ENCODE measurements around the gene DPP6. TPM values are rescaled to one million over a fixed set of nuclear protein-coding genes. Genes with fewer than 3 reads are reported as not detected.
"Not testable (repeated sequence)": the region's sequence is repeated elsewhere in the genome, so short reads cannot be mapped to it uniquely, and the experiment has no call there.

DPP6 gene
- total and polyA plus RNA-seq, 9 donors = 0.22 to 3.9 (median 1.3) TPM; not detected in 1

- H3K4me3 ChIP-seq; H3K27ac ChIP-seq; H3K27me3 ChIP-seq; intact Hi-C loops (cut with DNase I); H3K4me1 ChIP-seq (ENCODE audit: insufficient read depth); DNase-seq; H3K9me3 ChIP-seq; H3K36me3 ChIP-seq: not testable (repeated sequence)
- 65 to 77% (median 70%) methylated on average over 5 to 6 of the region's 6 CpGs for WGBS, 3 donors
Observed at GRCh38 chr7:154087037-154087725, 35.0 kb downstream of the DPP6 start.

GRCh38 chr7:154092093-154092492 is 39.9 kb downstream of the DPP6 start:
- H3K36me3 ChIP-seq; H3K27ac ChIP-seq; DNase-seq; H3K4me1 ChIP-seq (ENCODE audit: insufficient read depth); H3K9me3 ChIP-seq; intact Hi-C loops (cut with DNase I); H3K27me3 ChIP-seq; H3K4me3 ChIP-seq: not testable (repeated sequence)
- WGBS, 3 donors = 86 to 91% (median 91%) methylated on average over 3 of the region's 3 CpGs

- H3K4me3 ChIP-seq; H3K4me1 ChIP-seq (ENCODE audit: insufficient read depth); DNase-seq; H3K27ac ChIP-seq; intact Hi-C loops (cut with DNase I); H3K36me3 ChIP-seq; H3K9me3 ChIP-seq; H3K27me3 ChIP-seq: not testable (repeated sequence)
- 42 to 50% (median 45%) methylated on average over 6 to 8 of the region's 9 CpGs for WGBS, 3 donors
Observed at GRCh38 chr7:154095201-154095600, 43.0 kb downstream of the DPP6 start.

GRCh38 chr7:154105063-154105462 is 52.9 kb downstream of the DPP6 start:
- H3K9me3 ChIP-seq; intact Hi-C loops (cut with DNase I); H3K36me3 ChIP-seq; H3K4me1 ChIP-seq (ENCODE audit: insufficient read depth); H3K27ac ChIP-seq; H3K4me3 ChIP-seq; H3K27me3 ChIP-seq; DNase-seq: not testable (repeated sequence)
- WGBS, 3 donors = 56 to 69% (median 59%) methylated on average over 9 of the region's 9 CpGs

- H3K9me3 ChIP-seq; DNase-seq; H3K27me3 ChIP-seq; intact Hi-C loops (cut with DNase I); H3K4me3 ChIP-seq; H3K4me1 ChIP-seq (ENCODE audit: insufficient read depth); H3K36me3 ChIP-seq; H3K27ac ChIP-seq: not testable (repeated sequence)
- WGBS, 3 donors = no CpG with 5 or more reads among the region's 3 CpGs
Observed at GRCh38 chr7:154109615-154110014, 57.4 kb downstream of the DPP6 start.

GRCh38 chr7:154113732-154114351 is 61.6 kb downstream of the DPP6 start:
- H3K27ac ChIP-seq; H3K36me3 ChIP-seq; intact Hi-C loops (cut with DNase I); H3K4me1 ChIP-seq (ENCODE audit: insufficient read depth); DNase-seq; H3K4me3 ChIP-seq; H3K27me3 ChIP-seq; H3K9me3 ChIP-seq: not testable (repeated sequence)
- WGBS, 3 donors = 57 to 64% (median 59%) methylated on average over 4 of the region's 4 CpGs

- intact Hi-C loops (cut with DNase I); H3K27me3 ChIP-seq: not testable (repeated sequence)
- 66 to 78% (median 72%) methylated on average over 11 to 12 of the region's 12 CpGs for WGBS, 3 donors
Observed at GRCh38 chr7:154117411-154118390, 65.5 kb downstream of the DPP6 start.

GRCh38 chr7:154120825-154121224 is 68.6 kb downstream of the DPP6 start:
- H3K27ac ChIP-seq; H3K36me3 ChIP-seq; H3K9me3 ChIP-seq; H3K4me3 ChIP-seq; H3K27me3 ChIP-seq; DNase-seq; intact Hi-C loops (cut with DNase I); H3K4me1 ChIP-seq (ENCODE audit: insufficient read depth): not testable (repeated sequence)
- WGBS, 3 donors = 65 to 76% (median 71%) methylated on average over 5 of the region's 5 CpGs

More at GRCh38 chr7:154117411-154118390, 65.5 kb downstream of the DPP6 start:
- not testable (repeated sequence) for H3K9me3 ChIP-seq; H3K4me3 ChIP-seq; H3K27ac ChIP-seq; DNase-seq; H3K4me1 ChIP-seq (ENCODE audit: insufficient read depth); H3K36me3 ChIP-seq

GRCh38 chr7:154122720-154123119 is 70.5 kb downstream of the DPP6 start:
- H3K4me3 ChIP-seq; H3K27me3 ChIP-seq; H3K36me3 ChIP-seq; H3K4me1 ChIP-seq (ENCODE audit: insufficient read depth); H3K27ac ChIP-seq; intact Hi-C loops (cut with DNase I); DNase-seq; H3K9me3 ChIP-seq: not testable (repeated sequence)
- 65 to 77% (median 73%) methylated on average over 8 to 10 of the region's 10 CpGs for WGBS, 3 donors

- DNase-seq; H3K9me3 ChIP-seq; H3K27me3 ChIP-seq; H3K36me3 ChIP-seq; H3K4me3 ChIP-seq; H3K4me1 ChIP-seq (ENCODE audit: insufficient read depth); H3K27ac ChIP-seq; intact Hi-C loops (cut with DNase I): not testable (repeated sequence)
- 88 to 95% (median 92%) methylated on average over 7 of the region's 7 CpGs for WGBS, 3 donors
Observed at GRCh38 chr7:154123397-154123796, 71.2 kb downstream of the DPP6 start.

GRCh38 chr7:154129142-154129541 is 76.9 kb downstream of the DPP6 start:
- H3K9me3 ChIP-seq; H3K4me3 ChIP-seq; H3K27me3 ChIP-seq; DNase-seq; intact Hi-C loops (cut with DNase I); H3K4me1 ChIP-seq (ENCODE audit: insufficient read depth); H3K27ac ChIP-seq; H3K36me3 ChIP-seq: not testable (repeated sequence)
- 72 to 88% (median 77%) methylated on average over 5 of the region's 5 CpGs for WGBS, 3 donors

Data from ovary (tissue), 9 donors.